Measurements from ENCODE around the gene TCF7L1.
"Not testable (repeated sequence)": the region's sequence is repeated elsewhere in the genome, so short reads cannot be mapped to it uniquely, and the experiment has no call there.

The TCF7L1 gene

DNA sequence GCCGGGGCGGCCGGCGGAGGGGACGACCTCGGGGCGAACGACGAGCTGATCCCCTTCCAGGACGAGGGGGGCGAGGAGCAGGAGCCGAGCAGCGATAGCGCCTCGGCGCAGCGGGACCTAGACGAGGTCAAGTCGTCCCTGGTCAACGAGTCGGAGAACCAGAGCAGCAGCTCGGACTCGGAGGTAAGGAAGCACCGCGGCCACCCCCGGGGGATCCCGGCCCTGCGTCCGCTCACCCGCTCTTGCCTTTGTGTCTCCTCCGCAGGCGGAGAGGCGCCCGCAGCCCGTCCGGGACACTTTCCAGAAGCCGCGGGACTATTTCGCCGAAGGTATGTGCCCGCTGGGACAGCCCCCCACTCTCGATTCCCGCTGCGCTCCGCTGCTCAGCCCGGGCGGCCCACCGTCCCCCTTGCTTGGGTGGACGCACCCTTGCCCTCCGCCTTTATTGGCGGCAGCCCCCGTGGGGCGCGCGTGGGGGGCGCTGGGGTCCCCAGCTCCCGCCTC is 611 bp downstream of the TCF7L1 start:
- no peak for DNase-seq (ENCODE audit: low spot score)

DNA sequence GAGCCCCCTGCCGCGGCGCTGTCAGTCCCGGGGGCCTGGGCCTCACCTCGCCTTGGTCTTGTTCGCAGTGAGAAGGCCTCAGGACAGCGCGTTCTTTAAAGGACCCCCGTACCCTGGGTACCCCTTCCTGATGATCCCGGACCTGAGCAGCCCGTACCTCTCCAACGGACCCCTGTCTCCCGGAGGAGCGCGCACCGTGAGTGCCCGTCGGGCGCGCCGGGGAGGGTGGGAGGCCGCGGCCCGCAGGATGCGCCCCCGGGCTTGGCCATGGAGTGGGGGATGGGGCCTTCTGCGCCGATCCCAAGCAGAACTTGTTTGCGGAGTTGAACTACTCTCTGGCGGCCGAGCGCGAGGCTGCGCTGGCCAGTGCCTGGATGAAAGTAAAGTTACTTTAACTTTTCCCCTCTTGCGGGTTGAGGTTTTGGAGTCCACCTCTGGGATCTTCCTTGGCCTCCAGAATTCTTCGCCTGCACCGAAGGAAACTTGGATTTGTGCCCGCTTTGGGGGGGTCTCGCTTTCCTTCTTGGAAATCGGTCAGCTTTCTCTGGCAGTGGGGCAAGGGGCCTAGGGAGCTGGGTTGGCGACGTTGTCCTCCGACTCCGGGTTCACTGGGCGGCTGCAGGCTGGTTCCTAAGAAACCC is 1.2 kb downstream of the TCF7L1 start:
- no peak for DNase-seq (ENCODE audit: low spot score)

DNA sequence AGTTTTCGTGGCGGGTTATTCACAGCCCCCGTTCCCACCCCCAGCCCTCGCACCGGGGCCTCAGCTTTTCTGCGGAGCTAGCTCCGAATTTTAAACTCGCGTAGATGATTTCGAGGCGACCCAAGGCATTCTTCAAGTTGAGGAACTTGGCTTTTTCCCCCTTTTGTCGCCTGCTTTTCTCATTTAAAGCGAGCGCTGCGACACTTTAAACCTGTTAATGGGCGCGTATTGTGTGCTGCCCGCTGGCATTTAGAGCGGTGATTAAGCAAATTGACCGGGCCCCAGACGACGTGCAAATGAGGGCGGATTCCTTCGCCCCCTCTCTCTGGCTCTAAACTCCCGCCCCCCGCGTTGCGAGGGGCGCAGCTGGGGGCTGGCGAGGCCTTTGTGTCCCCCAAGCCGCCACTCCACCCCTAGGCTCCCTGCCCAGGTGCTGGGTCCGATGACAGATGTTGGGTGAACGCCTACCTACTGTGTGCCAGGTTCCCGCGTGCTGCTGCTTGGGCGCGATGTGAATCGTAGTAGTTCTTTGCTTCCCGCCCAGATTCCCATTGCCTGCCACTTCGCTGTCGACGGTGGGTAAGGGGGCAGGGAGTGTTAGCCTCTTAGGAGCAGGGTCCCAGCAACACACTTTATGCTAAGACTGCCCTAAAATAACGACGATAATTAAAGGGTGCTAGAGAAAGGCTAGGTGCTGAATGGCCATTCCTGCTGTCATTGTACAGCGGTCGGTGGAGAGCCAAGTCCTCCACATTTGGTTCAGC is 1.9 kb downstream of the TCF7L1 start:
- DNase-seq (ENCODE audit: low spot score) = no peak

DNA sequence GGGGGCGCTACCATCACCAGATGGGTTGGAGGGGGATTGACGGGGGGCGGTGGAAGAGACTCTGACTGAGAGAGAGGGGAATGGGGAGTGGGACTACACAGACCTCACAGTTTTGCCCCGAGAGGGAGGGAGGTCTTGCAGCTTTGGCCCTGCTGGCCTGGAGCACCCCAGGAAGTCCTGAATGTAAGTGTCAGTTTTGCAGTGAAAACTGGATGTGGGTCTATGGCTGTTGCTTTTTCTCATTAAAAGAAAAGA is 2.4 kb downstream of the TCF7L1 start:
- no peak for DNase-seq (ENCODE audit: low spot score)

DNA sequence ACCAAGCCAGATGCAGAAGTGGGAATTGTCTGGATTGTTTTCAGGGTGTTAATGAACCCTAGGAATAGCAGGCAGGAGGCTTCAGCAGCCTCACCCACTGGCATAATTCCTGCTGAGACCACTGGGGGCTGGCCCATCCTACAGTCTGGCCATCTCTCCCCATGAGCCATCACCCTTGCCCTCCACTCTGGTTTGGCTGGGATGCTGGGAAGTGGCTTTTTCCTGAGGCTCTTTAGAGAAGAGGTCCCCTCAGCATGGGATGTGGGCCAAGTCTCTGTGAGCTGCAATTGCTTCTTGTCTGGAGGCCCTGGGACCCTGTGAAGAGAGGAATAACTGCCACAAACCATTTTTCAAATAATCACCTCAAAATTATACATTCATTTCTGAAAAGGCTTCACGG is 4.0 kb downstream of the TCF7L1 start:
- no peak for DNase-seq (ENCODE audit: low spot score)

DNA sequence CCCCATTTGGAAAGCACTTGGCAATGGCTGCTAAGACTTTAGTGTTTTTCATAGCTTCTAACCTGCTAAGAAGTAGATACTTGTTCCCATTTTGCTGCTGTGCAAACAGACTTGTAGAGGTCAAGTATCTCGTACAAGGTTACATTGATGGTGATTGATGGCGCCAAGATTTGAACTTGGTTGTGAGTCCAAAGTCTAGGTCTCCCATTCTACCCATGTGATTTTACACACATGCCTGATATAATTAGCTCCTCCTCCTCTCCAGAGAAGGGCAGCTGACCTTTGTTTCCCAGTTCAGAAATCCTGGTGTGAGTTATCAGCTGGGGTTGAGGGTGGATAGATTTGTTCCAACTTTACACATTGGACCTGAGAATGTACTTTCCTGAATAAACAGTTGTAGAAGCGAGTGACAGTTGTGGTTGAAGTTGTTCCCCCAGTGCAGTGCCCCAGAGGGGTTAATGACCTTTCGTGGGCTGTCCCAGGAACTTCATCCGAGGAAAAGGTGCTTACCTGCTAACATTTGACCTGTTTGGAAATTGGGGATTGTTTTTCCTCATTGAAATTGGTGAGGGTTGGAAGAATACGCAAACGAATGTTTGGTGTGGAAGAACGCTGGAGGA is 10.4 kb downstream of the TCF7L1 start:
- DNase-seq (ENCODE audit: low spot score) = no peak

DNA sequence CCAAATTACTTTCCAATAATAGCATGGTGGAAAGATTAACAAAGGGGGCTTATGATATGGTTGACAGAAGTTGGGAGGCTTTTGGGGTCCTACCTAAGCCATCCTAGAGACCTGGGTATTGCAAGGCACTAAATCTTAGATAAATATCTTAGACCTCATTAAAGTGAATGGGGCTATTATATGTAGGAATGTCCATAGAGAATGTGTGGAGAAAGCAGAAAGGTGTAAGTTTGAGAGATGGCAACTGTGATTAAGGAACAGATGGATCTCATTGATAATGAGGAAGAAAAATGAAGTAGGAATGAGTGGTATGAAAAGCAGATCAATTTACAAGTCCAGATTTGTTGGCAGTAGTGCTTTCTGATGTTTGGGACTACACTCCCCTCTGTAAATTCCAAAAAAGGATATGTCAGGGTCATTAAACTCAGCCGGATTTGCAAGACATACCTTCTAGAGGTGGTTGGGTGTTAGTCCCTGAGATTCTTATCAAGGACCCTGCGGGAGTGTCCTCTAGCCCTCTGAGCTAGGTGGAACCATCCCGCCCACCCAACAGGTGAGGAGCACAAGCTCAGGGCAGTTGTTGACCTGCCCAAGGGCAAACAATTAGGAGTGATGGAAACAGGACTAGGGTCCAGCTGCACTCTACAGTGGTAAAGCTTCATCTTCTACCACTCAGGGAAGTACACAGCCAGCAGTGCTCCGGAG is 12.1 kb downstream of the TCF7L1 start:
- DNase-seq (ENCODE audit: low spot score) = no peak

DNA sequence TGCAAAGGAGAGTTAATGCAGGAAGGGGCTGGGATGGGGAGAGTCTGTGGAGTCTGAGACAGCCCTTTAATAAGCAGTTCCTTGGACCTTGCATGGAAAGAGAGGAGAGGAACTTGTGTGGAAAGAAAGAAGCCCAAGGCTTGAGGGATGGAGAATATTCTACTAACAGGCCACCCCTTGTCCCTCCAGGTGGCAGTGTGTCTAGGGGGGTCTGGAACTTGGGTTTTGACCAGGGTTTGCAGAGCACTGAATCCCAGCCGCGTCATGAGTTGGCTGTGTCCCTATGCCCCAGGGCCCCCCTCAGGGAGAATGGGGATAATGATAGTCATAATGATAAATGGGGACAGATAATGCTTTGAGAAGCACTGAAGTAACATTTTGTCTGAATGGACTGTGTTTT is 15.0 kb downstream of the TCF7L1 start:
- no peak for DNase-seq (ENCODE audit: low spot score)

DNA sequence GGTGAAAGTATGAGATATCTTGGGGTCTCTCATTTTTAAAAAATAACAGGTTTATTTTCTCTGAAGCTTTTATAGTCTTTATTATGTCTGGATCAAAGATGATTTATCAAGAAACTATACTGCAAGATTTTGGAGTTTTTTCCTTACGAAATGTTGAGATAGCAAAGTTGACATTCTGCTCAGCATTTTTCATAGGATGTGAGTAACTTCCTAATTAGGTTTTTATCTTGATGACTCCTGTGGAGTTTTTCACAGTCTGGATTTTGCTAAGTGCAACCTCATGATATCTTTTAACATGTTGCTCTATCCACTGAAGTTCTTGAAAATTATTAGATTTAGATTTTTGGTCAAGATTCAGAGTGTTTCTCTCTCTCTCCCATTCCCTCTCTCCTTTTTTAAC is 17.8 kb downstream of the TCF7L1 start:
- no peak for DNase-seq (ENCODE audit: low spot score)

DNA sequence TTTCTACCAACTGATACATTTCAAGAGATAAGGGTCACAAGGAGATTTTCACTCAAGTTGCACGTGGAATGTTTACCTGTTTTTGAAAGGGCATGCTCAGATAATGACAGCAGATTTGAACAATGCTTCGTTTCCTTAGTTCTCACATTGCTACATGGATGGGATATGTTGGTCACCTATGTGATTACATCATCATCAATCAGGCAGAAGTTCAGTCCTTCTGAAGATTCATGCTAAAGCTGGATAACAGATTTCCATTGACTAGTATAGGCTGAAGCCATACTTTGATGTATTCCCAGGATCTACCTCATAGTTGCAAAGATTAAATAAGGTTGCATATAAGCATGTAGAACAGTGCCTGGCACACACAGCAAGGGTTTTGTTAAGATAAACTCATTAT is 19.7 kb downstream of the TCF7L1 start:
- DNase-seq (ENCODE audit: low spot score) = no peak

DNA sequence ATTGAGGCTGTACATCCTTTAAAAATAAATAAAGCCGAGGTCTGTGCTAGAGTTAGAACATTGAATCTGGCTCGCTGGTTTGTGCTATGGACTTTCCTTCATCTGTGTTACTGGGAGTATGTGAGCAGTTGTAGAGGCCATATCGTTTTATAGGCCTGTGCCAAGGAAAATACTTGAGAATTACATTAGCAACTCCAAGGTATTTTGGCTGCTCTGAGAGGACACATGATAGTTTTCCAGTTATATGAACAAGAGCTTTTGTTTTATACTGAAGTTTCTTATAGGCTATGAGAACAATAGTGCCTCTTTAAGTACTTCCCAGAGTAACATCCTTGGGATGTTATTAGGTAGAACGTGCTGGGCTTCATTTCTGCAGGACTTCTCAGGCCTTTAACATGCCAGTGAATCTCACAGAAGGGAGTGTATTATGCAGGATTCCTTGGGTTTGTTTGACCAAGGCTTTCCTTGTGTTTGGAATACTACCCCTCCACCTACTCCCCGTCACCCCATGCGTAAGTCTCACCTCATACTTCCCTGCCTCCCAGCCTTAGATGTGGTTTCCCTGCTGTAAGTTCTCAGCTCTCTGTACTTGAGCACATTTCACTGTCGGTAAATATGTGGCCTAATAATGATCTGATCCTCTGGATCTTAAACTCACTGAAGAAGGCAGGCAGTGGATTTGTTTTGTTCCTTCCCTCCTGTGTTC is 21.0 kb downstream of the TCF7L1 start:
- DNase-seq (ENCODE audit: low spot score) = no peak

DNA sequence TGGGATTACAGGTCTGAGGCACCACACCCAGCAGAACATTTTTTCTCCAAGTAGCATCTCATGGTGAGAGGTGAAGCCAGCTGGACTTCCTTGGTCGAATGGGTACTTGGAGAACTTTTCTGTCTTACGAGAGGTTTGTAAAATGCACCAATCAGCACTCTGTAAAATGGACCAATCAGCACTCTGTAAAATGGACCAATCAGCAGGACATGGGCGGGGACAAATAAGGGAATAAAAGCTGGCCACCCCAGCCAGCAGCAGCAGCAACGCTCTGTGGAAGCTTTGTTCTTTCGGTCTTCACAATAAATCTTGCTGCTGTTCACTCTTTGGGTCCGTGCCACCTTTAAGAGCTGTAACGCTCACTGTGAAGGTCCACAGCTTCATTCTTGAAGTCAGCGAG is 21.9 kb downstream of the TCF7L1 start:
- not testable (repeated sequence) for DNase-seq (ENCODE audit: low spot score)

DNA sequence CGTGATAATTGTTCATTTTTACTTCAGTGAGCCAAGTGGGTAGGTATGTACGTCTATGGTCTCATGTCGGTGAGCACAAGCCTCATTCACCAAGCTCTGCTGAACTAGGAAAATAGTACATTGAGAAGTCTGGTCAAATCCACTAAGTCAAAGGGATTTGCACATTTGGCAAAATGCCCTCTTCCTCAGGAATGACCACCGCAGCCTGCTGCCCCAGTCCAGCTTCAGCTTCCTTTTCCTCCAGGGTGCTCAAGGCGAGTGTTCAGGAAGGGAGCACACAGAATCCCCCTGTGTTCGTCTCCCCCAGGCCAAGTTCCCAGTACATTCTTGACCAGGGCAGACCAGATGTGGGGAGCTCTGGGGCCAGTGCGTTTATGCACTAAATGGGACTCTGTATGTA is 23.0 kb downstream of the TCF7L1 start:
- no peak for DNase-seq (ENCODE audit: low spot score)

DNA sequence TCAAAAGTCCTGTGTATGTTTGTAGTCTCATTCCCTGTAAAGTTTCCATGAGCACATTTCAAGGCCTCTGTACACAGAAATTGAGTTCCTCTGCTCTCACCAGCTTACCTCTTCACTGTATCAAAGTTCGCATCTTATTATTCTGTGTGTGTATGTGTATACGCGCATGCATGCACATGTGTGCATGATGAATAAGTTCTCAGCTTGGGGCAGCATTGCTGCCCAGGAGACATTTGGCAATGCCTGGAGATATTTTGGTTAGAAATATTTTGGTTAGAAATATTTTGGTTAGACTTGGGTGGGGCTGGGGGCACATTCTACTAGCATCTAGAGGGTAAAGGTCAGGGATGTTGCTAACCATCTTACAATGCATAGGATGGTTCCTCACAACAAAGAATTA is 23.4 kb downstream of the TCF7L1 start:
- DNase-seq (ENCODE audit: low spot score) = no peak

DNA sequence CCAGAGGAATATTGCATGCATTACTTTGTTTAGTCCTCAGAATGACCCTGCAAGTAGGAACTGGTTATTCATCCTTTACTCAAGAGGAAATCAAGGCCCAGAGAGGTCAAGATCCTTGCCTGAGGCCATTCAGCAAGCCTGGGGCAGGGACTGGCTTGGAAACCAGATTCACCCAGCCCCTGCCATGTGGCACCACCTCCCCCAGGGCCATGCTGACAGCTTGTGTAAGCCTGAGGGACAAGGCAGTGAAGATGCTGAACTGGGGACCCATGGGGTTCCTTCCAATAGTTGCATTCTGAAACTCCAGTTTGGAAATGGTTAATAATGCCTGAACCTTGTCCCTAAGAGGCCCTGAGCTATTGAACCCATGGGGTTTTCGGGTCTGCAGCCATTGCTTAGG is 24.2 kb downstream of the TCF7L1 start:
- no peak for DNase-seq (ENCODE audit: low spot score)

DNA sequence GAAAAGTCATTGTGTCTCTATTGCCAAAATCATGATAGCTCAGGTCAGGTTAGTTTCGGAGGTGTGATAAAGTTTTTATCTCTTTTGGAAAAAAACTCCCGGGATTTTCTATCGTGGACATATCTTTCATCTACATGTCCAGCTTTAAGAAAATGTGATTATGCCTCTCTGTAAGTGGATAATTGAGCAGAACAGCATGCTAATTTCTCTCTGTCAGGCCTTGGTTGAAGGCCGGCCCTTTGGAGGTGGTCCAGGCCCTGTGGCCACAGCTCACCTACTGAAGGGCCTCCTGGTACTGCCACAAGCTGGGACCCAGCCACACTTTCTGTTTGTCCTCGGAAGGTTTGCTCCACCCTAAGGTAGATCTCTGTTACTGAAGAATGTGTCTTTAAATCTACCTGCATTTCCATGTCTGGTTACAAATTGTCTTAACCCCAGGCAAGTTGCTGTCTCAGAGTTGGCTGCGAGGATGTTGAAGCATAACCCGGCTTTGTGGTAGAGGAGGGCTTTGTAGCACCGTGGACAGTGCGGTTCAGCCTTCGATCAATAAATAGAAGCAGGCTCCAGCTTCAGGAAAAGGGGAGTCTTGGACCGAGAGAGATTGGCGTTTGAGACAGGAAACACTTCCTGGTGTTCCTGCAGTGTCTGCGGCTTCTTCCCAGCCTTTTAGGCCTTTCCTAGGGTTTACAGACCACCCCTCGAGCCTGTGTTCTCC is 25.5 kb downstream of the TCF7L1 start:
- DNase-seq (ENCODE audit: low spot score) = no peak

DNA sequence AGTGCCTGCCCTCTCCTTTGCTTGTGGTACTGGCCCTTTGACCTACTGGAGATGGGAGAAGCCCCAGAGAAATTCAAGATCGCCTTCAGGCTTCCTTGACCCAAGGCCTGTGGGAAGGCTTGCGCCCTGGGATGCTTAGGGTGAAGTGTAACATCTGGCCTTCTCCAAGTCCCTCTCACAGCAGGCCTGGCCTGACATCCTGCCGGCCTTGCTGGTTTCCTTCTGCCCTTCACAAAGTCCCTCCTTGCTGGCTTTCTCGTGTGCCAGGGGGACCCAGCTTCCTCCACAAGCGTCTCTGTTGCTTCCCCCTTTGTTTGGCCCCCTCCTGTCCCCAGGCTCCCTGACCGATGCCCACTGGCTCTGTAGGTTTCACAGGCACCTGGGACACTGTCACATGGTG is 26.4 kb downstream of the TCF7L1 start:
- no peak for DNase-seq (ENCODE audit: low spot score)

DNA sequence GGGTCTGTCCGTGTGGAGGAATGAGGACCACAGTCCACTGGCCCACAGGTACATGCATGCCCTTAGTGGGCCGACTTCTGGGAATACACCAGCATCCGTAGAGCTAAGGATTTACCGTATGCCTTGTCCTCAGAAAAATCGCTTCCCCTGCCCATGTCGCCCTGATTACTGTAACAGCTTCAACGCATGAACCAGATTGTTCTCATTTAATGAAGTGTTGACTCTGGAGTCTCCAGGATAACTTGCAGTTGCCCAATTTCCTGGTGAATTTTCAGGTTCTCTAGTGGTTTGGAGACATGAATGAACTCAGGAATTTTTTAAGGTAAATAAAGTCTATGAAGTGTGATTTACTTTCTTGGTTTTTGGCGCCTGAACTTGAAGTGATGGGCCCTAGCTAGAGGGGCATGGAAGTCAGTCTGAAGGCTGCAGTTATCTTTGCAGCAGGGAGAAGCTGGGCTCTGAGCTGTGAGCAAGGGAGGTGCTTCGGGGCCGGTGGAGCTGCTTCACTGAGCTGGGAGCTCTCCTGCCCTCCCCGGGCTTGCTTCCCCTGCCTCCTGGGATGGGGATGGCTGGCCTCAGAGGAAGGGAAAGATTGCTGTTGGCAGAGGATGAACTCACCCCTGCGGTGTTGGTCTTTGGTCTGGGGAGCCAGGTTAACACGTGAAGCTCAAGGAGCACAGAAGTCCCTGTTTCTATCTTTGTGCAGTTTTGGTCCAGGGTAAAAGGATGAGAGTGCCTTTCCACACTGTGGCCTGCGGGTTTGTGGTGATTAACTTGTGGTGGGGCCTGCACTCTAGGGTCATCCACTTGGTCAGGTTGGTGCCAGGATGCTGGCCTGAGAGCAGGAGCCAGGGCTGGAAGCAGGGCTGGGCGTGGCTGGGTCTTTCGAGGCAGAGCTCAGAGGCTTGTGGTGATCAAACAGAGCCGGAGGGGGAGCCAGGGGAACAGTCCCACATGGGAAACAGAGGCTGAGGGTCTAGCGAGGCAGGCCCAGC is 28.1 kb downstream of the TCF7L1 start:
- DNase-seq (ENCODE audit: low spot score) = no peak

DNA sequence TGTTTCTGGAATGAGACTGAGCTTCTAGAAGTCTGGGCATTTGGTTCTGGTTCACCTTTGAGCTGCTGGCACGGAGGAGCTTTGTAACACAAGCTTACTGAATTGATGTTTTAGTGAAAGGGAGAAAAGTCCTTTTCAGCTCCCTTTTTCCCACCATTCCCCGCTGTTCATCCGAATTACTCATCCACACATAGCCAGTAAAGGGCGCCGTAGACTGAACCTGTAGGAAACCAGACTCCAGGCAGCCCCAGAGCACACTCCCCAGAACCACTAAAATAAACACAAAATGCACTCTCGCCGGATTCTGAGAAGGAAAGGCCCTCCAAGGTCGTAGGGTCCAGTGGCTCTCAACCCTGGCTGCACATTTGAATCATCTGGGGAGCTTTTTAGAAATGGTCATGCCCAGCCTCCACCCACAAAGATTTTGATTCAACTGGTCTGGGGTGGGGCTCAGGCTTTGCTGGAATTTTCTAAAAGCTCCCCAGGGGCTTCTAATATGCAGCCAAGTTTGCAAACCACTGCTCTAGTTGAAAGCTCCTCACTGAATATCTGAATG is 29.6 kb downstream of the TCF7L1 start:
- no peak for DNase-seq (ENCODE audit: low spot score)

DNA sequence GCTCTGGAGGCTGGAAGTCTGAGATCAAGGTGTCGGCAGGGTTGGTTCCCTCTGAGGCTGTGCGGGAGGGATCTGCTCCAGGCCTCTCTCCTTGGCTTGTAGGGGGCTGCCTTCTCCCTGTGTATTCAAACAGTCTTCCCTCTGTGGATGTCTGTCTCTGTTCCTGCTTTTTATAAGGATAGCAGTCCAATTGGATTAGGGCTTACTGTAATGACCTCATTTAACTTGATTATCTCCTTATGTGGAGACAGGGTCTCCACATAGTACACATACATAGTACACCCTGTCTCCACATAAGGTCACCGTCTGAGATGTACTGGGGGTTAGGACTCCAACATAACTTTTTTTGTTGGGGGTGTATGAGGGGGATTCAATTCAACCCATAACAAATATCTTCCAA is 30.5 kb downstream of the TCF7L1 start:
- no peak for DNase-seq (ENCODE audit: low spot score)
